ENCODE measurements around the gene DTD2.
"Not testable (repeated sequence)": the region's sequence is repeated elsewhere in the genome, so short reads cannot be mapped to it uniquely, and the experiment has no call there.

DNA sequence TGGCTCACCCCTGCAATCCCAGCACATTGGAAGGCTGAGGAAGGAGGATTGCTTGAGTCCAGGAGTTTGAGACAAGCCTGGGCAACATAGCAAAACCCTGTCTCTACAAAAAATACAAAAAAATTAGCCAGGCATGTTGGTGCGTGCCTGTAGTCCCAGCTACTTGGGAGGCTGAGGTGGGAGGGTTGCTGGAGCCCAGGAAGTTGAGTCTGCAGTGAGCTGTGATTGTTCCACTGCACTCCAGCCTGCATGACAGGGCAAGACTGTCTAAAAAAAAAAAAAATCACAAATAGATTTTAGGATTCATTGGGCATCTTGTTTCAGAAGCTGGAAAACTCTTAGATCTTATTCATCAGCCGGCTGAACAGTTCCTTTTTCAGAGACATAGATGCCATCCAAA, 5.1 kb upstream of the DTD2 start:
- not testable (repeated sequence) for TF ChIP-seq CTCF (conservative IDR thresholded peaks at IDR 0.05; ENCODE audit: low read depth, low read length); RAD21 (IDR thresholded peaks at IDR 0.05; ENCODE audit: low read length); POLR2A (IDR thresholded peaks at IDR 0.05; ENCODE audit: low read depth, low read length); NFE2L2 (IDR thresholded peaks at IDR 0.05; ENCODE audit: low read depth, low read length); MXI1 (IDR thresholded peaks at IDR 0.05; ENCODE audit: borderline replicate concordance, low read depth, low read length); RCOR1 (IDR thresholded peaks at IDR 0.05; ENCODE audit: insufficient replicate concordance, low read length); MAFK (IDR thresholded peaks at IDR 0.05; ENCODE audit: low read depth, low read length); CEBPB (IDR thresholded peaks at IDR 0.05; ENCODE audit: low read depth, low read length); ELK1 (IDR thresholded peaks at IDR 0.05; ENCODE audit: borderline replicate concordance, low read depth, low read length); FOS (IDR thresholded peaks at IDR 0.05; ENCODE audit: low read depth, low read length); RFX5 (IDR thresholded peaks at IDR 0.05; ENCODE audit: low read depth, low read length); BHLHE40 (IDR thresholded peaks at IDR 0.05; ENCODE audit: low read depth, low read length)
- TF ChIP-seq, protein P1, sequence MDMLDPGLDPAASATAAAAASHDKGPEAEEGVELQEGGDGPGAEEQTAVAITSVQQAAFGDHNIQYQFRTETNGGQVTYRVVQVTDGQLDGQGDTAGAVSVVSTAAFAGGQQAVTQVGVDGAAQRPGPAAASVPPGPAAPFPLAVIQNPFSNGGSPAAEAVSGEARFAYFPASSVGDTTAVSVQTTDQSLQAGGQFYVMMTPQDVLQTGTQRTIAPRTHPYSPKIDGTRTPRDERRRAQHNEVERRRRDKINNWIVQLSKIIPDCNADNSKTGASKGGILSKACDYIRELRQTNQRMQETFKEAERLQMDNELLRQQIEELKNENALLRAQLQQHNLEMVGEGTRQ (IDR thresholded peaks at IDR 0.05; ENCODE audit: low read depth, low read length), result not testable (repeated sequence)
